BE2C (cell line): ENCODE data around the gene FCRL5.

Source experiments
- DNase-seq: peaks from one replicate; pipeline ENCODE4 v3.0.0-alpha.2; 2020
- H3K27me3 ChIP-seq: fragments of 250-450 bp; sonication (Bioruptor Pico); 2 replicates; pipeline ENCODE4 v1.5.1; 2020; ENCODE audit warnings: mild to moderate bottlenecking
- H3K36me3 ChIP-seq: fragments of 250-450 bp; sonication (Bioruptor Pico); 2 replicates; pipeline ENCODE4 v1.5.1; 2020; ENCODE audit warnings: mild to moderate bottlenecking
- H3K4me1 ChIP-seq: fragments of 250-450 bp; sonication (Bioruptor Pico); 2 replicates; pipeline ENCODE4 v1.5.1; 2020
- H3K4me3 ChIP-seq: 2 replicates; pipeline ENCODE4 v1.5.1; 2011; ENCODE audit warnings: low read depth, low read length
- H3K9me3 ChIP-seq: fragments of 250-450 bp; sonication (Bioruptor Pico); 2 replicates; pipeline ENCODE4 v1.5.1; 2020
- TF ChIP-seq, protein P1 (sequence below): IDR thresholded peaks from 2 replicates; pipeline ENCODE4 v1.5.1; 2012; ENCODE audit warnings: mild to moderate bottlenecking, low read depth, low read length

Gene FCRL5

DNA sequence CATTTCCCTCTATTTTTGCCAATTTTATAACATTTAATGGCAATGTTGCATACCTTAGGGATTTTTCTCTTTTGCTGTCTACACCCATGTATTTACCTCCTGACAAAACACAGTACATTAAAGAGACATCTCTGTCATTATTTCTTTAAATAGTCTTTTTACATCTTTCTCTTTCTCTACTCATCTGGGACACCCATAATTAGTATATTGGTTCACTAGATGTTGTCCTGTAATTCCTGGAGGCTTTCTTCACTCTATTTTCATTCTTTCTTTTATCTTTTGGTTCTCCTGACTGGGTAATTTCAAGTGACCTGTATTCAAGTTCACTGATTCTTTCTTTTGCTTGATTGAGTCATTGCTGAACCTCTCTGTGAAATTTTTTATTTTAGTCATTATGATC lies 74.3 kb downstream of the FCRL5 start:
- Histone ChIP-seq H3K27me3 (no peaks in the 10 kb centered on the region), H3K4me1 (no peaks in the 10 kb centered on the region), H3K4me3 (no peak overlapping the region), H3K36me3 (no peaks in the 10 kb centered on the region), H3K9me3 (no peaks in the 10 kb centered on the region)
- DNase-seq = no peak
- TF ChIP-seq, protein P1, sequence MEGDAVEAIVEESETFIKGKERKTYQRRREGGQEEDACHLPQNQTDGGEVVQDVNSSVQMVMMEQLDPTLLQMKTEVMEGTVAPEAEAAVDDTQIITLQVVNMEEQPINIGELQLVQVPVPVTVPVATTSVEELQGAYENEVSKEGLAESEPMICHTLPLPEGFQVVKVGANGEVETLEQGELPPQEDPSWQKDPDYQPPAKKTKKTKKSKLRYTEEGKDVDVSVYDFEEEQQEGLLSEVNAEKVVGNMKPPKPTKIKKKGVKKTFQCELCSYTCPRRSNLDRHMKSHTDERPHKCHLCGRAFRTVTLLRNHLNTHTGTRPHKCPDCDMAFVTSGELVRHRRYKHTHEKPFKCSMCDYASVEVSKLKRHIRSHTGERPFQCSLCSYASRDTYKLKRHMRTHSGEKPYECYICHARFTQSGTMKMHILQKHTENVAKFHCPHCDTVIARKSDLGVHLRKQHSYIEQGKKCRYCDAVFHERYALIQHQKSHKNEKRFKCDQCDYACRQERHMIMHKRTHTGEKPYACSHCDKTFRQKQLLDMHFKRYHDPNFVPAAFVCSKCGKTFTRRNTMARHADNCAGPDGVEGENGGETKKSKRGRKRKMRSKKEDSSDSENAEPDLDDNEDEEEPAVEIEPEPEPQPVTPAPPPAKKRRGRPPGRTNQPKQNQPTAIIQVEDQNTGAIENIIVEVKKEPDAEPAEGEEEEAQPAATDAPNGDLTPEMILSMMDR = no peak

DNA sequence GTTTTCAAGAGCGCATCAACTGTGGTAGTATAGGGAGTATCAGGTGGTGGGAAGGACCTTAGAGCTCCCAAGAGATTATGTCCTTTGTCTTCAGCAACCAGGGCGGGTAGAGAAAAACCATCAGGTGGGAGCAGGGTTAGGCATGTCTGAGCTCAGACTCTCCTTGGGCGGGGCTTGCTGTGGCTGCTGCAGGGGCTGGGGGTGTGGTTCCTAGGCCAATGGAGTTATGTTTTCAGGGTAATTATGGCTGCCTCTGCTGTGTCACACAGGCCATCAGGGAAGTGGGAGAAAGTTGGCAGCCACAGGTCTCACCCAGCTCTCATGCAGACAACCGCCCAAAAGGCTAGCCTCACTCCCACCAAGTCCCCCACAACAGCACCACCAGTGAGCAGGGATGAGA lies 74.9 kb downstream of the FCRL5 start:
- no peaks in the 10 kb centered on the region for H3K27me3 ChIP-seq
- no peaks in the 10 kb centered on the region for H3K4me1 ChIP-seq
- no peak overlapping the region for H3K4me3 ChIP-seq
- TF ChIP-seq, protein P1 = no peak
- DNase-seq = no peak
- H3K36me3 ChIP-seq = no peaks in the 10 kb centered on the region
- no peaks in the 10 kb centered on the region for H3K9me3 ChIP-seq

DNA sequence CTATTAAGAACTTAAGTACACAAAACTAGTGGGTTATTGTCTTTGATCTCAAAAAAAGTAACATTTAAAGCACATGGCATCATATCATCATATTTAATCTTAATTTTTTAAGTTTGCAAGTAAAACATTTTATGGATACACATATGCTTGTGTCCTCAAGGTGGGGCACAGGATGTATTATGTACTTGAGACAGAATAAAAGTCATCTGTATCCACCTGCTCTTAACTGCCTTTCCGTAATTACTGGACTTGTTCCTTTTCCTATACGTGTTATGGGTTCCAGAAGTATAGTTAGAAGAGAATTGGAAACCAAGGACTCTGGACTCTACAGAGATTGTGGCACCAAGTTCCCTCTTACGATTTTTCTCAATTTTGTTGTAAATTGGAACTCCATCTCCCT lies 79.4 kb downstream of the FCRL5 start:
- H3K36me3 ChIP-seq = no peaks in the 10 kb centered on the region
- H3K9me3 ChIP-seq = no peaks in the 10 kb centered on the region
- no peak overlapping the region for H3K4me3 ChIP-seq
- no peaks in the 10 kb centered on the region for H3K27me3 ChIP-seq
- H3K4me1 ChIP-seq = no peaks in the 10 kb centered on the region
- DNase-seq = no peak
- TF ChIP-seq, protein P1 = no peak

DNA sequence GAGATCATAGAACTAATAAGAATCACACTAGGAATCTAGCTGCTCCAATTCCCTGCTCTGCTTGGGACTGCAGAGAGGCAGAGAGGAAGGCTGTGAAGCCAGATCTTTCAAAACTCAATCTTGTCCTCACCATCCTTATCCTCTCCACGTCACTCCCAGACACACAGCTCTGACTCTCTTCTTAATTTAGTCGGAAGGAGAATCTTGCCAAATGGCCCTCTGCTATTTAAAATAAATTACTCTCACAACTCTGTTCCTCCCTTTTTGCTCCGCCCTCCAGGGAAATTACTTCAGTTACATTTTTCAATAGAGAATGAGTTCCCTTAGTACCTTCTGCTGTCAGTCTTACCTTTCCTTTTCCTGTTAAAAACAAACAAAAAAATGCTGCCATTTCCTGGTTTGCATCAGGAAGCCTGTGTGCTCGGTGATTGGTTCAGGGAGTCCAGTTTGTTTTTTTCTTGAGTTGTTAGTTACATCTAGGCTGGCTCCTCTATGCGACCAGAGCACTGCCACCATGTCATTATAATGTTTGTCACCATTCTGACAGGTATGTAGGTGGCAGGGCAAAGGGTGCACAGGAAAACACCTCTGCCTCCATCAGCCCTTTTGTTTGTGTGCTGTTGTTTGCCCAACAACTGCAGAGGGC lies 80.1 kb downstream of the FCRL5 start:
- no peak for DNase-seq
- no peaks in the 10 kb centered on the region for H3K9me3 ChIP-seq
- H3K4me1 ChIP-seq = no peaks in the 10 kb centered on the region
- H3K4me3 ChIP-seq = no peak overlapping the region
- no peaks in the 10 kb centered on the region for H3K36me3 ChIP-seq
- TF ChIP-seq, protein P1 = no peak
- no peaks in the 10 kb centered on the region for H3K27me3 ChIP-seq

DNA sequence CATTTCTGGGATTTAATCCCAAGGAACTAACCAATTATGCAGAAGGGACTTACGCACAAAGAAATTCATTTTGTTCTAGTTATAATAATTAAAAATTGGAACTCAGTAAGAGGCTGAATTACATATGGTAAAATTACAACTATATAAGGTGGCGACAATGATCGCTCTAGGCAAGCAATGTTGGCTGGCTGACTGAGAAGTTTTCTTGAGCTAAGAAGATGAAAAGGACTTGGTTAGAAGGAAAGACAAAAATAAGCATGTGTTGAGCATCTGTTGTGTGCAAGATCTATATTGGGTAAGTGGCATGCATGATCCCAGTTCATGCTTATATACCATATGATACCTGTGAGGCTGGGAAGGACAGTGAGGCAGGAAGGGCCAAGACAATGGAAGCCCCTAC lies 80.8 kb downstream of the FCRL5 start:
- TF ChIP-seq, protein P1 = no peak
- Histone ChIP-seq H3K9me3 (no peaks in the 10 kb centered on the region), H3K36me3 (no peaks in the 10 kb centered on the region), H3K4me1 (no peaks in the 10 kb centered on the region), H3K4me3 (no peak overlapping the region), H3K27me3 (no peaks in the 10 kb centered on the region)
- no peak for DNase-seq

DNA sequence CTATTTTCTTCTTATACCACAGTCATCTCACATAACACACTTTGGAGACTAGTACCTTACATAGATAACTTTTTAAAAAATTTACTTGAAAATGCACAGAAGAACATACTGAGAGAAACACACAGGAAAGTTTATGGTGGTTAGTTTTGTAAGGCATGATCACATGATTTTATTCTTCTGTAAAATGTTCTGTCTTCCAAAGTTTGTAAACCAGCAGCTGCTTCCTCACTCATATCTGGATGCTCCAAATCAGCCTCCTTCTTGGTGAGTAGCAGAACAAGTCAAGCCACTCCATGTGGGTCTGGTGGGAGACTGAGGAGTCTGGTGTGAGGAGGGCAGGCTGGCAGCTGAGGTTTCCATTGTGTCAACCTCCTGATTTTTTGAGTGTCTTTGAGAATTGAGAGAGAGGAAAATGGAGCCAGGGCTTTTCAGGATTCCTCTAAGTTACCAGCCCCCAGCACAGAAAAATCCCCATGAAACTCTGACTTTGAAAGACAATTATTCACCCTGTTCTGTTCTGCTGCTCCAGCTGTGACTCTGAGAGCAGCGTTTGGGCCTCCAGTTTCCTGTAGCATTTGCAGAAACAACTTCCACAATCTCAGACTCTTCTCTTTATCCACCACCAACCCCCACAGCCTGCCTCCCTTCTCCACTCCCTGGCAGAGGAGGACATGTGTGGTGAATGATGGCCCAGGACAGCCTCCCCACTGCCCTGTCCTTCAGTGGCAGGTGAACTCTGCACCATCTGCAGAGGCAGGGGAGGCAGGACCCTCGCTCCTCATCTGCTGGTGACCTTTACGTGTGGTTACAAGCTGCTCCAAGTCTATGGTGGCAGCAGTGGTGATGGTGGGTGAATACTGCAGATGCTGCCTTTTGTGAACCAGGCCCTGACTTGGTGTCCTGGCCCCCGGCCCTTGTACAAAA lies 82.3 kb downstream of the FCRL5 start:
- TF ChIP-seq, protein P1 = no peak
- no peaks in the 10 kb centered on the region for H3K4me1 ChIP-seq
- DNase-seq = no peak
- no peaks in the 10 kb centered on the region for H3K9me3 ChIP-seq
- no peaks in the 10 kb centered on the region for H3K27me3 ChIP-seq
- H3K36me3 ChIP-seq = no peaks in the 10 kb centered on the region
- H3K4me3 ChIP-seq = no peak overlapping the region
